Measurements from ENCODE around the gene WNT9A. TPM values are rescaled to one million over a fixed set of nuclear protein-coding genes. Genes with fewer than 3 reads are reported as not detected.

The WNT9A gene
- total RNA-seq, 1 experiment from 2014 or later = 1.5 TPM

GRCh38 chr1:227955808-227956207 is 8.1 kb upstream of the WNT9A start (continued):
- TF ChIP-seq ETV6 (CRISPR knock-in tag; IDR thresholded peaks at IDR 0.05) = no peak

- ATAC-seq (no peak), DNase-seq (ENCODE audit: low spot score) (no peak)
- TF ChIP-seq ZBTB43 (CRISPR knock-in tag; IDR thresholded peaks at IDR 0.05) = no peak
- TF ChIP-seq ZNF317 (CRISPR knock-in tag; IDR thresholded peaks at IDR 0.05; ENCODE audit: borderline replicate concordance, low read depth) = no peak
- no peak for TF ChIP-seq RELA (CRISPR knock-in tag; IDR thresholded peaks at IDR 0.05; ENCODE audit: borderline replicate concordance)
- TF ChIP-seq OVOL2 (CRISPR knock-in tag; IDR thresholded peaks at IDR 0.05; ENCODE audit: borderline replicate concordance) = no peak
- TF ChIP-seq ZNF416 (CRISPR knock-in tag; IDR thresholded peaks at IDR 0.05) = no peak
- TF ChIP-seq ATF3 (CRISPR knock-in tag; conservative IDR thresholded peaks at IDR 0.05) = no peak
- TF ChIP-seq NR2C2 (CRISPR knock-in tag; IDR thresholded peaks at IDR 0.05) = no peak
- no peak for TF ChIP-seq GABPB1 (CRISPR knock-in tag; IDR thresholded peaks at IDR 0.05)
- no peak for TF ChIP-seq MLX (CRISPR knock-in tag; IDR thresholded peaks at IDR 0.05)
- no peak for TF ChIP-seq AR (CRISPR knock-in tag; IDR thresholded peaks at IDR 0.05)
- no peak for TF ChIP-seq ZNF532 (CRISPR knock-in tag; IDR thresholded peaks at IDR 0.05; ENCODE audit: borderline replicate concordance)
- TF ChIP-seq STAT6 (CRISPR knock-in tag; conservative IDR thresholded peaks at IDR 0.05; ENCODE audit: low read depth) = no peak
- no peak for TF ChIP-seq MAX (CRISPR knock-in tag; IDR thresholded peaks at IDR 0.05)
- Mint-ChIP-seq H3K36me3 (no peaks in the 10 kb centered on the region), H3K9me3 (peaks cover 9% of the 10 kb centered on the region), H3K4me3 (no peak overlapping the region), H3K27ac (no peak overlapping the region), H3K27me3 (ENCODE audit: low read depth) (peaks cover 32% of the 10 kb centered on the region), H3K4me1 (no peaks in the 10 kb centered on the region)
- POLR2A ChIA-PET = interaction anchor here (0.5 kb wide), 1 partner anchor 136 kb away, joined by 4 read pairs; no protein-coding TSS in a partner anchor
- CTCF ChIA-PET = interaction anchor here (0.7 to 2.6 kb wide), 50 partner anchors 8 to 1042 kb away, joined by 3 to 42 read pairs (median 6); partner anchors contain the start of genes TRIM11 and WNT3A
These were observed 6.6 kb upstream of the WNT9A start for GRCh38 chr1:227954163-227954850.
